ENCODE results near the gene DIAPH2. TPM values are rescaled to one million over a fixed set of nuclear protein-coding genes. Genes with fewer than 3 reads are reported as not detected.
A peak's percentile ranks its signal among the peaks of the same experiment; 100 is the strongest.

Gene DIAPH2
- 10 to 100 TPM in 1 of 3 donors, 1 to 10 TPM in 2; 7.7 to 10.0 (median 8.4) TPM for polyA plus RNA-seq (ENCODE audit: insufficient read length in 3 of 3)

DNA sequence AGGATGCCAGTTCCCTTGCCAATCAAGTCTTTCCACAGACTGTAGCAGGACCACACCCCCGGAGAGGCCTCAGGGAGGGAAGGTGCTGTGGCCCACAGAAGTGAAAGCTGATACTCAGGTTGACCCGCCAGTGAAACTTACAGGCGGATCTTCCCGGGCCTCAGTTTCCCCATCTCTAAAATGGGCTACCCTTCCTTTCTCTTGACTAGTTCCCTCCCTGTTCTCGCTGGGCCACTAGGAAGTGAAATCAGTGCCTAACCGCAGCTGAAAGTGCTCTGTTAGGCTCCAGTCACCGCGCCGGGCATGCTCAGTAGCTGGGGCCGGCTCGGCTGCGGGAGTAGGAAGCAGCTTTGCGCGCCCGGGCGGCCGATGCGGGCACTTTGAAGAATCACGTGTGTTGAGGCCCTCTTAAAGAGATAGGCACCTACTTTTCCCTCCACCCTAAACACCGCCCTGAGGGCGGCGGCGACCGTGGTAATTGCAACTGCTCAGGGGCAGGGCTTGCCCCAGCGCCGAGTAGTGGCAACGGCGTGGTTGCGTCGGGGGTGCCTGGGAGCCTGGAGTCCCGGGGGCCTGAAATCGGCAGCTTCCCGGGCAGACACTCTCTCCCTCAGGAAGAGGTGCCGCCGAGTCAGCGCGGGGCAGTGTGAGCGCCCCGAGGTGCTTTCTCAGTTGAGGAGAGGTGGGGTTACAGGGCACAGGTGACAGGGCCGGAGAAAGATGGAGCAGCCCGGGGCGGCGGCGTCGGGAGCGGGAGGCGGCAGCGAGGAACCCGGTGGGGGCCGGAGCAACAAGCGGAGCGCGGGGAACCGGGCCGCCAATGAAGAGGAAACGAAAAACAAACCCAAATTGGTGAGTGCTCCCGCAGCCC, at the start of gene DIAPH2:
Gene DIAPH2 (plus strand): TSS at position 504 of the 871 bp plus-strand sequence.
- DNase-seq (ENCODE audit: low read depth in 3 of 3, low spot score in 2 of 3) = peak in 2 of 3 donors; percentile 21 to 25

GRCh38 chrX:96650023-96650422, 34.6 kb upstream of the DIAPH2 start:
- DNase-seq (ENCODE audit: low read depth in 3 of 3, low spot score in 2 of 3) = no peak

- no peak for DNase-seq (ENCODE audit: low read depth in 3 of 3, low spot score in 2 of 3)
Observed at GRCh38 chrX:96655947-96656623, 28.6 kb upstream of the DIAPH2 start.

DNA sequence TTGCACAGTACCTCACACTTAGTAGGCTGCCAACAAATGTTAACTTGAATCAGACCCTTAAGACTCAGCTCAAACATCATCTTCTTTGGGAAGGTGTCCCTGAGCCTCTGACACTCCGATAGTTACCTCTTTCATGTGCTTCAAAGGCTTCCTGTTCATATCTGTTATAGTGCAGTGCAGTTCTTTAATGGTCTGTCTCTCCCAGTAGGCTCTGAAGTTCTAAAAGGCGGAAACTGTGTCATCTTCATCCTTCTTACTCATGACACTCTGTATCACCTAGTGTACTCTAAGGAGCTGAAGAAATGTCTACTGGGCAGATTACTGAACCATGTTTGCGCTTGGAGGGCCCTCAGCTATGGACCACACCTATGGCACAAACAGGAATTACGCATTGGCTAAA, 2.1 kb upstream of the DIAPH2 start:
- DNase-seq (ENCODE audit: low read depth in 3 of 3, low spot score in 2 of 3) = no peak

DNA sequence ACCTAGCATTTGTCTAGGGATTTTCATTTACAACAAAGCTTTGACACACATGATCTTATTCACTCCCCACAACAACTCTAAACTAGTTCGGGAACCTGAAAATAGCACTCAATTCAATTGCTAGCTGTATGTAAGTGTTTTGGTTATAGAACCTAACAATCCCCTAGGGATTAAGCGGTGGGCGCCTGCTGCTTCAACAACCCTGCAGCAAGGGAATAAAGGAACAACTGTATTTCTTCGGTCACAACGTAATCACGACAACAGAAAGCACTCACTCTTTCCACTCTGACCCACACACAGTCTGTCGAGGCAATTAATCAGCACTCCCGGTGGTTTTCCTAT, 674 bp upstream of the DIAPH2 start:
- DNase-seq (ENCODE audit: low read depth in 3 of 3, low spot score in 2 of 3) = no peak

DNA sequence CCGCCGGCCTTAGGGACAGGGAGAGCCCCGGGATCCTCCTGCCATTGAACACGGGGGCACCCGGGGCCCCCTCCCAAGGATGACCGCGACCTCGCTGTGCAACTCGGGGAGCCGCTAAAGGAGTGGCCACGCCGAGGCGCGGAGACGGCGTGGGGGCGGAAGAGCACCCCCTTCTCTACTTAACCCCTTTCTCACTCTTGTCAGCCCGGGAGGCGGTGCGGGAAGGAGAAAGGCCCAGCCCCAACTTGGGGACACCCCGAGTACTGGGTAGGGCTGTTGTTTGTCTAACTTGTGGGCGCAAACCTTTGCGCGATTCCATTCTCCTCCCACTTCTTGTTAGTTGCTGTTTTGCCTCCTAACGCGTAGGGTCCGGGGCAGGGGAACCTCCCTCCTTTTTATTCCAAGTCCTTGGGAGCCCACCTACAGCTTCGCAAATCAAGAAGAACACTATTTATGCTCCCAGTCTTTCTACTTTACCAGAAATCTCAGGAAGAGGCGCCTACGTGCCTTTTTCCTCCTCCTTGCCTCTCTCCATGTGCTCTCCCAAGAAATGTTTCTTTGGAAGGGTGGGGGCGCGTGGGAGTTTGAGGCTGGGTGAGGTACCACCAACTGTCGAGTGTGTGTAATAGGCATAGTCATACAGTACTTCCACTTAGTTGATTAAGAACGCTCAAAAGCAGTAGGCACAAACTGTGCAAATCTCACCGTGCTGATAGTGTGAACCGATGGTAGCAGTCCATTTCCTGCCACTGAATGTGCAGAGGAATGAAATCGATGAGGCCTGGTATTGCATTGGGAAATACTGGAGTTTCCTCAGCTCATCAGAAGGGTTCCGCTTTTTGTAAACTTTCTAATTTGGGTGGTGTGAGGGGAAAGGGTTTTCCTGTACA, 813 bp downstream of the DIAPH2 start:
- DNase-seq (ENCODE audit: low read depth in 3 of 3, low spot score in 2 of 3) = no peak

DNA sequence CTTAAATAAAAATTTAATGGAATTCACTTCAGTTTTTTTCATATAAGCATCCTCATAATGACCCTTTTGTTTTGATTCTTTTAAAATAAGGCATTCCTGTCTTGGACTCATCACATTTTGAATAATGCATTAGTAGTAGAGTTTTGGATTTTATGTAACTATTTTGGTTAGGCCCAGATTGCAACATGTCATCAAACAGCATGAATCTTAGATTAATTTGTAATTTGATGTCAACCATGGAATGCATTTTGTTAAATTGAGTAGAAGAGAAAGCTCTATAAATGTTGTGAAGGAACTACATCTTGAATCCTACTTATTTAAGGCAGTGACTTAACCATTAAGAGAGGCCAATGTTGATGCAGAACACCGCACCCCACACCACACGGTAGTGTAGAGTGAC, 3.1 kb downstream of the DIAPH2 start:
- DNase-seq (ENCODE audit: low read depth in 3 of 3, low spot score in 2 of 3) = no peak

DNA sequence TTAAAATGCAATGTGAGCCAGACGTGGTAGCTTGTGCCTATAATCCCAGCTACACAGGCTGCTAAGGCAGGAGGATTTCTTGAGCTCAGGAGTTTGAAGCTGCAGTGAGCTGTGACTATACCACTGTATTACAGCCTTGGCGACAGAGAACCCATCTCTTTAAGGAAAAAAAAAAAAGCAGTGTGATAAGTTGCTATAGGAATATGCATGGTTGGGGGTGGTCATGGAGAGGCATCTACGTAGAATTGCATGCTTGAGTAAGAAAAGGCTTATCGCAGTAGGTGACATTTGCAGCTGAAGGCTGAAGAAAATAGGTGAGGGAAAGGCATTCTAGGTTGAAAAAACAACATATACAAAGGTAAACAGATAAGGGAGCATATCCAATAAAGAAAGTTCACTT, 4.1 kb downstream of the DIAPH2 start:
- no peak for DNase-seq (ENCODE audit: low read depth in 3 of 3, low spot score in 2 of 3)

DNA sequence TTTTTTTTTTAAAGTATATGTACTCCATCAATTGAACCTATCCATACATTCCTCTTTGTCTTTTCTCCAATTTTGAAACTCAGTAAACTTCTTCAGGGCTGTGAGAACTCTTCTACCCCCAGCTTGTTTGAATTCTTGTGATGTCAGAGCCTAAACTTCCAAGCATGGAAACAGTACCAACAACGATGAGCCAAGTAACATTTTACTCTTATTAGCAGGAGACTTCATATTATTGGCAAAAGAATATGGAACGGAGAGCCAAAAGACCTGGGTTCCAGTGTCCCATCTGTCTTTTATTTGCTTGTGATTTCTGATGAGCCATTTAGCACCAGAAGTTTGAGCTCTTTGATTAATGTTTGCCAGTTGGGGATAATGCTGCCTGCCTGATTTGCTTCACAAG, 5.3 kb downstream of the DIAPH2 start:
- DNase-seq (ENCODE audit: low read depth in 3 of 3, low spot score in 2 of 3) = no peak

- no peak for DNase-seq (ENCODE audit: low read depth in 3 of 3, low spot score in 2 of 3)
Observed at GRCh38 chrX:96692454-96692853, 7.8 kb downstream of the DIAPH2 start.

- DNase-seq (ENCODE audit: low read depth in 3 of 3, low spot score in 2 of 3) = no peak
Observed at GRCh38 chrX:96692890-96693289, 8.2 kb downstream of the DIAPH2 start.

- no peak for DNase-seq (ENCODE audit: low read depth in 3 of 3, low spot score in 2 of 3)
Observed at GRCh38 chrX:96693407-96693806, 8.8 kb downstream of the DIAPH2 start.

- no peak for DNase-seq (ENCODE audit: low read depth in 3 of 3, low spot score in 2 of 3)
Observed at GRCh38 chrX:96696462-96696861, 11.8 kb downstream of the DIAPH2 start.

GRCh38 chrX:96700625-96701024, 16.0 kb downstream of the DIAPH2 start:
- DNase-seq (ENCODE audit: low read depth in 3 of 3, low spot score in 2 of 3) = no peak

DNA sequence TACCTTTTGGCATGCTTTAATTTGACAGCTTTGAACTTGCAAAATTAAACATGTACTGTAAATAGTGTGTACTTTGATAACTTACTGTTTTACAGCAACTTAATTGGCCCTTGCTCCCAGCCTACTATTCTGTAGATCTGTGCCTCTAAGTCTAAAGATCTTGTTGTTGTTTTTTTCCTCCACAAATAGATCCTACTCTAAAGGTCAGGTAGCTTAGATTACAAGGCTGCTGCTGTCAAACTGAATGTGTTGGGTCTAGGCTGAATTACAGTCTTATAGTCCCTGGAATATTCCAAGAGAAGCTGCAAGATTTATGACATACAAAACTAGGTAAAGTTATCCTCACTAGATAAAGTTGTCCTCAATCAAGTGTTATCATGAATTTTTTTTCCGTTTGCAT, 18.7 kb downstream of the DIAPH2 start:
- no peak for DNase-seq (ENCODE audit: low read depth in 3 of 3, low spot score in 2 of 3)

GRCh38 chrX:96703816-96704215, 19.2 kb downstream of the DIAPH2 start:
- no peak for DNase-seq (ENCODE audit: low read depth in 3 of 3, low spot score in 2 of 3)

DNA sequence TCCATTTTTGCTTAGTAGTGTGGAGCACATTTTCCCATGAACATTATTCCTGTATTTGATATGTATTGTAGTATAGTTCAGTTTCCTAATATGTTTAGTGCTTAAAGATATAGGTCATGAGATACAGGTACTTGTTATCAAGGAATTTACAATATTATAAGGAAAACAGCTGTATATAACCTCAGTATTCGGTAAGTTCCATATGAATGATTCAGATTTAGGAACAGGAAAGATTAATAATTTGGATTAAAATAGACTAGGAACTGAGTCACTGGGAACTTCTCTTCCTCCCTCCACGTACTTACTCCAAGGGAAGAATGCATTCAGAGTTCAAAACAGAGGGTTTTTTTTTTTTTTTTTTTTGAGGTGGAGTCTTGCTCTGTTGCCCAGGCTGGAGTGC, 20.0 kb downstream of the DIAPH2 start:
- no peak for DNase-seq (ENCODE audit: low read depth in 3 of 3, low spot score in 2 of 3)

DNA sequence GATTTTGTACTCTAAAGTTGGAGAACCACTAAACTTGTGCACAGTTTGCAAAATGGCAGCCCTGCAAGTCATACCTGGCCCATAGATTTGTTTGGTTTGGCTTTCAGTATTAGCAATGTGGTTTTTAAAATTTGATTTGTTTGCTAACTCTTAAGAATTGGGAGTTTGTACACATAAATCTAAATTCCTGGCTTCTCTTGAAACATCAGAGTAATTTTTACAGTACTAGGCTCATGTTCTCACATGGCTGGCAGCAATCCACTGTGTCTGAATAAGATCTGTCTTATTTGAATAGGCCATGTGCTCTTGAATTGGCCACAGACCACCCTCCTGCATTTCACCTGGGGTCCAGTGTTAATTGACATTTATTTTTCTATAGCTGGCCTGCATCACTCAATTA, 21.3 kb downstream of the DIAPH2 start:
- DNase-seq (ENCODE audit: low read depth in 3 of 3, low spot score in 2 of 3) = no peak

DNA sequence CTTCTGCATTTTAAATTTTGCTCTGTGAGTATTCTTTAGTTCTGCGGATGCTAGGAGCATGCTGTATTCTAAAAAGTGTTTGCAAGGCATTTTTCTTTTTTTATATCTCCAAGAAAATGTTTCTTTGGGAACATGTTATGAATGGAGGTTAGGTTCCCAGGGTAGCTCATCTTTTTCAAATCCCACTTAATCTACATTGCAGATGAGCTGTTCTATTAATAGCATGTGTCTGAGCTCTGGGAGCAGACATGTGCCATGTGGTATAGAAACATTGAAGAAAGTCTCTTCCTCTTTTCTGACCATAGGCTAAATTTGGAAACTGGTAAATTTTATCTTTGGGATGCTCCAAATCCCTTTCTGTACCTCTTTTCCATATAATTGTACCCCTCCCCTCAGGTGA, 23.2 kb downstream of the DIAPH2 start:
- no peak for DNase-seq (ENCODE audit: low read depth in 3 of 3, low spot score in 2 of 3)

- no peak for DNase-seq (ENCODE audit: low read depth in 3 of 3, low spot score in 2 of 3)
Observed at GRCh38 chrX:96710031-96710430, 25.4 kb downstream of the DIAPH2 start.

- no peak for DNase-seq (ENCODE audit: low read depth in 3 of 3, low spot score in 2 of 3)
Observed at GRCh38 chrX:96713303-96713702, 28.7 kb downstream of the DIAPH2 start.

All from right renal cortex interstitium (tissue), 3 donors.